DMS 273 (cell line): Measurements from ENCODE around the gene TOX3.
A peak's percentile ranks its signal among the peaks of the same experiment; 100 is the strongest.

Experiments
- DNase-seq: peaks from one replicate; lab custom pipeline; 2025; ENCODE audit not compliant: unreplicated experiment; lab: John Stamatoyannopoulos, UW

Gene TOX3

DNA sequence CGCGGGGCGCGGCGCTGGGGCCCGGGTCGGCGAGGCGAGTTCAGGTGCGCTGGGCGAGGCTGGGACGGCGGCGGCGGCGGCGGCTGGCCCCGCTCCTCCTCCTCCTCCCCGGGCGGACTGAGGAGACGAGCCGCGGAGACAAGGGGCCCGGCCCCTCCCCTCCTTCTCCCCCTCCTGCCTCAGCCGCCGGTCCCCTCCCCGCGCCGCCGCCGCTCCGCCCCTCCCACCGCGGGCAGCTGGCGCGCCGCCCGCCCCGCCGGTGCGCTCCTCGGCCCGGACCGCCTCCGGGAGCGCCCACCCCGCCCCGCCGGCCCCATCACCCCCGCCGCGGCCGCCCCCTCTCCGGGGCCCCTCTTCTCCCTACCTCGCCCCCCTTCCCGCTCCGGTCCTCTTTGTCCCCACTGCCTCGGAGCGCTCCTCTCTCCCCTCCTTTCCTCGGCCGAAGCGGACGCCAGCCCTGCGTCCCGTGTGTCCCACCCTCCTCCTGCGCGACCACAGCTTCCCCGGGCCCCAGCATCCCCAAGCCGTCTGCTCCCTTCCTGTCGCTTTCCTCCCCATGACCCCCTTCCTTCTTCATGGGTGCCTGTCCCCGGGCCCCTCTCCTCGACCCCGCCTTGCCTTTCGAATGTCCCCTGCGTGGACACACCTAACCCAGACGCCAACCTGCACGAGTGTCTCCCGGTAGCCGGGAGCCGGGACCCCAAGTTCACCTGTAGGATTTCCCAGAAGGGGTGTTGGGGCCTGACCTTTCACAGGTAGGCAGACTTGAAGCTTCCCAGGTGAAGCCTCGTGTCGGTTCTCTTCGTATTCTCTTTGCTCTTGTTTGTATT is at the start of gene TOX3:
TOX3 (minus strand) TSS at position 140 of the 830 bp plus-strand sequence. CDS start 420 bp downstream, outside the sequence.
- peak; percentile 83 for DNase-seq

DNA sequence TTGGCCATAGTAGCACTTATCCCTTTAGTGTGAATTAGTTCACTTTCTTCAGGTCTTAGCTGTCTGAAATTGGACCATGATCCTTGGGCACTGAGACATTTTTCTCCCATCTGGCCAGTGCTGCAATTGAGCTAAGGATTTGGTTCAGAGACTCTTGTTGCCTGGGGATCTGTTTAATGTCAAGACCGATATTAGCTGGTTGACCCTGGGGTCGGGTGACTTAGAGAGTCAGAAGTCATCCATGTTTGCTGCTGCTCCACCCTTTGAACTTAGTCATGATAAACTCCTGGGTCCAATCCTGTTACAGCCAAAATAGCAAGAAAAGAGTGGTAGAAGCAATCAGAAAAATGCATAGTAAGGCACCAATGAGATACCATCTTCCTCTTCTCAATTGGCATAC is 45.8 kb upstream of the TOX3 start:
- peak; percentile 9 for DNase-seq

DNA sequence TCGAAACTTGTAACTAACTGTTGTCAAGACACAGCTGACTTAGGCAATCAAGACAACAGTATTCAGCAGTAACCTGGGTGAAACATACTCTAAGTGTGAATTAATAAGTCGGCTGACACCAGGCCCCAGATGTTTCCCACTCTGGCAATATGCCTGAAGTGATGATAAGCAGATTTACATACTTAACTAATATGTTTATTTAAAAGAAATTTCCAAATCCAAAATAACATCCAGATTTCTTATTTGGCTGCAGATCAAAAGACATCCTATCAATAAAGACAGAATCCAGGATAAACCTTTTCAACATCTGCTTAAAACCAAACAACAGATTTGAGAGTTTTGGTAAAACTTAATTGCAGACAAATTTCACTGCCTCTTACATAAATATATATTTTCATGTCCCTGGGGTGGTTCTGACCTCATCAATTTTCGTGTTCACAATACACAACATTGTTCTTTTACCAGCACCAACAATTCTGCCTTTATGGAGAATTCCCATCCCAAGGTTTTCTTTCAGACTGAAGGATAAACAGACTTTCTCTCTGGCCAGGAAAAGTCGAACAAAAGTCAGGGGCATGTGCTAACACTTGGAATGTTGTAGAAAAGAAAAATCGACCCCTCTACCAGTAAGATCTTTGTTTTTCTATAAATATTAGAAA is 45.1 kb upstream of the TOX3 start:
- peak; percentile 57 for DNase-seq

DNA sequence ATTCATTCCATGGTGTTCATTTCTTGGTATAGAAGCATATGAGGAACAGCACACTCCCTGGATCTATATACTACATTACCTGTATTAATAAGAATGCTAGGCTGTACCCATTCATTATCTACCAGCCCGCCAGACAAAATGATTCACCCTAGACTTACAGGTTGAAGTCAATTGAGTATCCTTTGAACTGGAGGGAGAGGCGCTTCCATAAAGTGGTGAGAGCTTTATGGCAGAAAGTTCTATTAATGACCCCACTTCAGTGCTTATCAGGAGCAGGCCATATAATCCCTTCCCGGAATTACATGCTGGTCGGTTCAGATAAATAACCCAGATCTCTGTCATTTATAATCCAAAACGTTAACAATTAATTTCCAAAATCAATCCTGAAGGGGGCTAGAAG is 44.5 kb upstream of the TOX3 start:
- no peak for DNase-seq

DNA sequence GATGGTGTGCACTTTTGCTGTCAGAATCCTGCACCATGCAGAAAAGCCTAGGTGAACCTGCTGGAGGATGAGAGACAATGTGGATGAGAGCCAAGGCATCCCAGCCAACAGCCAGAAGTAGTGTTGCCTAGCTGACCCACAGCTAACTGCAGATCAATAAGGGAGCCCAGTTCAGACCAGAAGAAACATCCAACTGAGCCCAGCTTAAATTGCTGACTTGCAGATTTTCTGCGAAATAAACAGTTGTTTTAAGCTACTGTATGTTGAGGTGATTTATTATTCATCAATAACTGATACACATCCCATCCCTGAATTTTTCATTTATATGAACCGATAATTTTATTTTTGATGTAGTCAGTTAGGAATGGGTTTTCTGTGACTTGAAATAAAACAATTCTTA is 39.2 kb upstream of the TOX3 start:
- DNase-seq = no peak

DNA sequence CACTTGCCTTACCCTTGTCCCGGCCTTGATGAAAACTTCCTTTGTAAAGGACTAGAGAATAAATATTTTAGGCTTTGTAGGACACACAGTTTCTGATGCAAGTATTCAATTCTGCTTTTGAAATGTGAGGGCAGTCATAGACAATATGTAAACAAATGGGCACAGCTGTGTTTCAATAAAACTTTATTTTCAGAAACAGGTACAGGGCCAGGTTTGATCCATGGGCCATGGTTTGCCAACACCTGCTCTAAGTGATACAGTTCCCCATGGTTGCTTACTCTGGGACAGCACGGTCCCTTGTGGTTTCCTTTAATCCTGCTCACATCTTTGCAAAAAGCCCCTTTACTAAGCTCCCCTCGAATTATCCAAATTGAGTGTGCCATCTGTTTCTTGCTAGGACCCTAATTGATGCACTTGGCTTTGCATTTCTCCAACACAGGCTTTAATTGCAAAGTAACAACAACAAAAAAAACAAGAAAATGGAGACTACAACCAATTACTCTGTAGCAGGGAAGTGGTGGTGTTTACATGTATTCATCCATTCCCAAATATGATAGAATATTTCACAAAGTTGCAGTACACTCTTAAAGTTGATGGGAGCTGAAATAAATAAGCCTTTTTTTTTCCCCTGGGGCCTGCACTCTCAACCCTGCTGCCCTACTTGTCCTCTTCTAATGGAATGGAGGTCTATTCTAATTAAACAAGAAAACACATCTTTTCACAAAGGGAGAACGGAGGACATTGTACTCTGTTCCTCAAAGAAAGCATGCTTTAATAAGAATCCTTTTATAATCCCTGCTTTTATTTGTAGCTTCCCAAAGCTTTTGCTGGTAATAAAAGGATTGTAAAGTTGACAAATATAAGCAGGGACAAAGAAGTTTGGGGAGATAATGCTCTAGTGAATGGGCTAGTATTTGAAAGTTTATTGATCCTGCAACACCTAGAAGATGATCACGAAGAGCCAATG is 37.7 kb upstream of the TOX3 start:
- peak; percentile 19 for DNase-seq

DNA sequence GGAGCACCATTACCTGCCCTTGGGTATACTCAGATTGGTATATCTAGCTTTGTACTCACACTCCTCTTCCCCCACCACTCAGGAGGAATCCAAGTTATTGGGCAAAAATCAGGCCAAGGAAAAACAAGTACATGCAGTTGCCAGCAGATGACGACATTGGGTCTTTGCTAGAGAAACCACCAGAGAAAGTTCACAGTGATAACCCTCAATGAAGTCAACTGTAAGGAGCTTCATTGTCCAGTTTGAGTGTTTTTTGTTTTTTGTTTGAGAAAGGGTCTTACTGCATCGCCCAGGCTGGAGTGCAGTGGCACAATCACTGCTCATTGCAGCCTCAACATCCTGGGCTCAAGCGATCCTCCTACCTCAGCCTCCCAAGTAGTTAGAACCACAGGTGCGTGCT is 34.6 kb upstream of the TOX3 start:
- DNase-seq = peak; percentile 46

DNA sequence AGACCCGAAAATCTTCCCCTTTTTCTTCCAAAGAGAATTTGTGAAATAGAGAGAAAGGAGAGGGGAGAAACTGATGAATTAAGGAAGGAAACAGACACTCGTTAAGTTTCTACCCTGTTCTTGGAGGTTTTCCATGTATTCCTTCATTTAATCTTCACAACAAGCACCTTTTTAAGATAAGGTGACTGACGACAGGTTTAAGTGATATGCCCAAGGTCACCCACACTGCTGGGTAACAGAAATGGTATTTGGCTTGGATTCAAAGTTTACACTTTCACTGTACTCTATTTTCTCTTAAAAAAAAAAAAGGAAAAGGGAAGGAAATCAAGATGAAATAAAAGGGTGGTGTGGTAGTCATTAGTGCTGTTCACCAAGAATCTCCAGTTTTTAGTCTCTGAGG is 33.5 kb upstream of the TOX3 start:
- DNase-seq = no peak

DNA sequence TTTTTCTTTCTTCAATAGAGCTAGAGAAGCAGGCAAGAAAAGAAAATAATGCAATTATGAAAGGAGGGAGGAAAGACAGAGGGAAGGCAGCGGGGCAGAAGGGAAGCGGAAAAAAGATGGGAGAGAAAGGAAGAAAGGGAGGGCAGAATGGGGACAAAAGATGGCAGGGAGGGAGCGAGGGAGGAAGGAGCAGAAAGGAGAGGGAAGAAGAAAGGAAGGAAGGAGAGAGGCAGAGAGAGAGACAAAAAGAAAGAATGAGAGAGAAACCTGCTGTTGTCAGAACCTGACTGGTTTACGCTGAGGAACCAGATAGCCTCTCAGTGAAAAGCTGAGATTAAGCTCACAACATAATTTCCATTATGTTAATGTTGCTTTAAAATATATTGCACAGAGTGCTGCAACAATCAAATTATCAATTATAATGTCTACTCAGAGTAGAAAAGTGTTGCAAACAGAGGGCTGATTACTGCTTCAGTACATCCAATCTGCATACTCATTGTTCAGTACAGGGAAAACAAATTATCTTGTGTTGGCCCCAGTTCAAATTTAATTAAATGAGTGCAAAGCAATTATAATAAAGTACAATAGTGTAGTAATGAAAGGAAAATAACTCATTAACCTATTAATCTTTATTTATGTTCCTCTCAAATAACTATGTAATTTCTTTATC is 32.0 kb upstream of the TOX3 start:
- no peak for DNase-seq

DNA sequence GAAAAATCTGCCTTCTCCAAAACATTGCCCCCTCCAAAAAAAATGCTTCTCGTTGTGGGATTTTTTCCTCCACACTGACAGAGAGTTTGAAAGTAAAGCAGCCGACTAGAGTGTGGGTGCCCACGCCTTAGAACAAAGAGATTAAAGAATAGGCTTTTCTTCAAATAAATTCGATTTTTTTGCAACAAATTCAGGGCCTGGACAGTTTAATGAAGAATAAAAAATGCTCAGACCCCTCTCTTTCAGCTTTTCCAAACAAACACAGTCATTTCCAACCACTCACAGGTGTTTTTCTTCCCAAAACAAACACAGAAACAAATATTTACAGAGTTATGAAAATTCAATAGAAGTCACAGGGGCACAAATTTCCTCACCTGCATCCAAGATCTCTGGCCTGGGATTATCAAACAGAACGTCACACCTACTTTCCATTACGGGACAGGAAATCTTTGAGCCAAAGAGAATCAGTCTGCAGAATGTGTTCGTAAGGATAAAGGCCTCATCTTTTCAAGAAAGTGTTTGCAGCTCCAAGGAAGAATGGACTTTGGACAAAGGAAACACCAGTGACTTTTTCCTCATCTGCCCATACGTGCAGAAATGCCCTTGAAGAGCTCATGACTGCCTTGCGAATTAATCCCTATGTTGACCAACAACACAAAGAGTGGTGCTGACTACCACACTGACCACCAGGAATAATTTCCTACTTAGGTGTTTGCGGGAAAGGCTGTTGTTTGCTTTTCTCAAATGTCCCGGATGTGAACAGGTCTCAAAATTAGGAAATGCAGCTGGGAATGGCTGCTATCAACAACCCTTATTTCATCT is 31.3 kb upstream of the TOX3 start:
- DNase-seq = no peak

DNA sequence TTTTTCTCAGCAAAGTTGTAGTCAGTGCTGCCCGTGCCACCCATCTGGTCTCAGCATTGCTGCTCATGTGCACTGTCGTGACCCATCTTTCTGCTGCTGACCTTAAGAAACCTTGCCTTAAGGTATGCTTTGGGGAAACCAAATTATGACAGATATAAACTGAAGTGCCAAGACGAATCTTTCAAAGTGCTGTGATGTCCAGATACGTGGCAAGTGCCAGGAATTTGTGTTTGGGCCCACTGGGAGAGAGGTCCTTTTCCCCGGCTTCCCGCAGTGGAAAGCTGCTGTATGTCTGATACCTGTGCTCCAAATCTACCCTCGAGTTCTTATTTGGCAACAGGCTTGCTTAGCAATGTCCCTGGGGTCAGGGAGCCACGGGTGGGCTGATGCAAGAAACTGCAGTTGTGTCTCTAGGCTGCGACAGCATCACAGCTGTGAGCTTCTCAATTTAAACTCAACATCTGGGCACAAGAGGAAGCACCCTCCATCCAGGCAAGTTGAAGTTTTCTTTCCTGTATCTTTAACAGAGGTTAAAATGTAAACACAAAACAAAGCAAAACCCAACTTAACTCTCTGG is 30.3 kb upstream of the TOX3 start:
- no peak for DNase-seq

DNA sequence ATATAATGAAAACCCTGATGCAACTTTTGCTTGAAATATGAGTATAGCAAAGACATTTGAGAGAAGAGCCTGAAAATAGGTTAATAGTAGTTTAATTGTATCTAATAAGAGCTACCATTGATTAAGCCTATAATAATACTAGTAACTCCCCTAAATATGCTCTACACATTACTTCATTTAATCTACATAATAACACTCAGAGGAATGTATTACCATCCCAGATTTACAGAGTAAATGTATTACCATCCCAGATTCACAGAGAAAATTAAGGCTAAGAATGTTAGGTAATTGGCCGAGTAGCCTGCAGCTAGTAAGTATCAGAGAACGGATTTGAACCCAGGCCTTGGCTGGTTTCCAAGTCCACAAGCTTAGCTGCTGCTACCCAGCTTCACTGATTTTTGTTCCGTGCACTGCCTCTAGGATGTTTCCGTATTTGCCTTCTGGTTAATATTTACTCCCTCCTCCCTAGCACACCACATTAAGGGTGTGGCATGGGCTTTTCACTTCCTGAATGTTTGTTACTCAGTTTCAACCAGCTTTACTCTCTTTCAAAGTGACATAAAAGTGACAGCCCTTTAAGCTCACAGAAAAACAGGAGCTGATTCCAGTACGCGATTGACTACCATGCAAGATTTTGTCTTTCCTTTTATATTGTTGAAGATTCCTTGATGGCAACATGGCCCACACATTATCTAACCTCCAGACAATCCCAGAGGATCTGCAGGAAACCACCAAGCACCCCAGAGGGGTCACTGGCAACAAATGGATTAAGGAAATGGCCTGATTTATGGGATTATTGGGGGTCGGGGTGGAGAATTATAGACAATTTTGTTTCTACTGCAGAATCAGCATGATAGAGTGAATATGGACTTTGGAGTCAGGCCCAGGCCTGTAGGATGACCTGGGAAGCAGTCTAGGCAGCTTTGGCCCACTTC is 26.7 kb upstream of the TOX3 start:
- no peak for DNase-seq

DNA sequence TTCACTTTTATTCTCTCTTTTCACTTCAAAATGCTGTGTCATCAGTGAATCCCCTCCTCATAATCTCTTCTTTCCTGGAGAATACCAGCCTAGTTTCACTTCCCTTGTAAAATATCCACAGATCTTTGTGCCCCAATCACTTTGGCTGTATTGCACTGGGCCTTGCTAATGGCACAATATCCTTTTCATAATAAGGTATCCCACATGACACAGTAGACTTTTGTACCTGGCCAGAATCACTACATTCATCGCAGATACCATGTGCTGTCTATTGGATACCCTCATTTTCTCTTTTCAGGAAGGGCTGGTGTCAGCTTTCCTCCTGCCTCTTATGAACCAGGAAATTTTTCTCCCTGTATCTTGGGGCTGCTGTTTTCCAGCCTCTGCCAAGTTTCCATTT is 25.7 kb upstream of the TOX3 start:
- DNase-seq = no peak

DNA sequence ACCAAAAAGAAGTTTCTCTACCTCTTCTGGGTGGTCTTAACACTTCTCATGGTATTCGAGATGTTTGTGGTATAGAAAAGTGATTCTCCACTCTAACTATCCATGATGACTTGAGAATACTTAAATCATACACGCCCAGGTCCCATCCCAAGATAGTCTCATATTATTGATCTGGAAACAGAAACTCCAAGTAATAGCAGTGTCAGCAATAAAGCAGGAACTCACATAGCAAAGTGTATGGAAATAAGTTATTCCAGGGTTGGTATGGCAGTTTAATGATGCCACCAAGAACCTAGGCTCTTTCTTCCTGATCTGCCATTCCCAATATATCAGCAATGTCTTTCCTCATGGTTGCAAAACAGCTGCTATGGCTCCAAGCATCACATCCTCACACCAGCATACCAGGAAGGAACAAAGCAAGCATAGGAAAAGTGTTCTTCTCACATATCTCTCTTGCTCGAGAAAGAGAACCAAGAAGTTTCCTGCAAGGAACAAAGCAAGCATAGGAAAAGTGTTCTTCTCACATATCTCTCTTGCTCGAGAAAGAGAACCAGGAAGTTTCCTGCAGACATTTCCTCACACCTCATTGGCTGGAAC is 23.6 kb upstream of the TOX3 start:
- DNase-seq = no peak

DNA sequence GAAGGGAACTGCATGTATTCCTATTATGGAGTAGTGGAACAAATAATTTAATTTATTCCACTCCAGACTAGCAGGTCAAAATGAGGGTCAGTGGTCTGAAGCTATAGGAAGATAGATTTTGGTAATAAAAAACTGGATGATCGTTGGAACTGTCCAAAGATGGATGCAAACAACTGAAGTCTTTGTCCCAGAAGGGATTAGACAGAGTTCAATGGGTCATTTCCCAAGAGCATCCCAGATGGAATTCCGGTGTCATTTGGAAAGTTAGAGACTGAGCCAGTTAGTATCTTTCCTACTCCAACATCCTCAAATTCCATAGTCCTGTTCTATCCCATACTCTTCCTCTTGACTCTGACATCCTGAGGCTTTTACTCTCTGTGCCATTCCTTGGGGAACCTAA is 22.8 kb upstream of the TOX3 start:
- no peak for DNase-seq

DNA sequence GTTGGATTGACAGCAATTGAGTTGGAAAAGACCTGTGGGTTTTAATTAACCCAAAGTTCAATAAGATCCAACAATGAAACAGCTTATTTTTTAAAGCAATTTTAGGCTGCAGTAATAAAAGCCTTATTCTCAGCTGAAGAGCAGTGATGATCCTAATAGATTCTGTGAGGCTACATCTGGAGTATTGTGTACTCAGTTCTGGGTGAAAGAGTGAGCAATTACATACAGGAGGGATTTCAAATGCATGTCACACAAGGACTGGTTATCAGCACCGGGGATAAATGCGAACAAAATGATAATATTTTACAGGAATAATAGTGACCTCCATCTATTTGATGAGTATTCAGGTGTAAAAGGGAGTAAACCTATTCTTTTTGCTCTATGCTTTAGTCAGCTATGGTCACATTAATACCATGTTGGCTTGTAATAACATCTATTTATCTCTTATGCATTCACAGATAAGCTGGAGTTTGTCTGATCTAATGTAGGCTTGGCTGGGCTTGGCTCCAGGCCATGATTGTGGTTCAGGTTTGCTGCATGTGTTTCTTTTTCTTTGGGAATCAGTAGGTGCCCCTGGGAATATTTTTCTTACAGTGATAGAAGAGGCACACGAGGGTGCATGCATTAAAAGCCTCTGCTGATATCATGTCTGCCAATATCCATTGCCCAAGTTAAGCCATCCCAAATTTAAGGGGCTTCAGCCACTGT is 22.2 kb upstream of the TOX3 start:
- peak; percentile 9 for DNase-seq

DNA sequence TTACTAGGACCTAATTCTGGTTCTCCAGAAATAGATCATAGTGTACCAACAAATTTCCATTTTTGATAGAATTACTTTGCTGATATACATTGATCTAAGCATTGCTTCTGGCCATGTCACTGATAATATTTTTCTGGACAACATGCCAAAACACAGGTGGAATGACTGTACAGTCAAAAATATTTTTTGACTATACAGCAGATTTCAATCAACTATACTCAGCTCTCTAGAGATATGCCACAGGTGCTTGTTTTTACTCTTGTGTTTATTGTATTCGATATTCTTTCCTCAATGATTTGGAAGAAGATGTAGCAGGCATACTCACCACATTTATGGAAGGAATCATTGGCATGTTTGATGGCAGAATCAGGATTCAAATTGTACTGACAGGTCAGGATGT is 21.6 kb upstream of the TOX3 start:
- no peak for DNase-seq

DNA sequence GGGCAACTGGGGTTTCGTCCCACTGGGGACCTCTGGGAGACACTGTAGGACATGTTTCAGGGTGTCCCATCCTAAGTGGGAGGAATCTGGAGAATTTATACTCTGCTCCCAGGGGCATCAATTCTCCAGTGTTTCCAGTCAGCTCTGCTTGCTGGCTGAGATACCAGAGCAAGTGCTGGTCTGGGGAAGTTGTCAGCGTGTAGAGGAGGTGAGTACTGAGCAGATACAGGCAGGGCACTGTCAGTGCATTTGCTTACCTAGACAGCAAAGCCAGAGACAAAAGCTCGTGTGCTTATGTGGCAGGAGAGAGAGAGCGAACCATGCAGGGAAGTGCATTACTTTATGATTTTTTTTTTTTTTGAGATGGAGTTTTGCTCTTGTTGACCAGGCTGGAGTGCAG is 20.2 kb upstream of the TOX3 start:
- no peak for DNase-seq
